GM18861 (cell line): ENCODE results near the gene PROSER3.

Experiments
- ATAC-seq: cut with Tn5 transposase; IDR thresholded peaks from one replicate; pipeline ENCODE4 v1.9.1; 2021; ENCODE audit not compliant: unreplicated experiment

PROSER3 gene

GRCh38 chr19:35738021-35738886 is 19.7 kb upstream of the PROSER3 start:
- ATAC-seq: no peak

- ATAC-seq: no peak
Observed at GRCh38 chr19:35738887-35739229, 19.1 kb upstream of the PROSER3 start.

DNA sequence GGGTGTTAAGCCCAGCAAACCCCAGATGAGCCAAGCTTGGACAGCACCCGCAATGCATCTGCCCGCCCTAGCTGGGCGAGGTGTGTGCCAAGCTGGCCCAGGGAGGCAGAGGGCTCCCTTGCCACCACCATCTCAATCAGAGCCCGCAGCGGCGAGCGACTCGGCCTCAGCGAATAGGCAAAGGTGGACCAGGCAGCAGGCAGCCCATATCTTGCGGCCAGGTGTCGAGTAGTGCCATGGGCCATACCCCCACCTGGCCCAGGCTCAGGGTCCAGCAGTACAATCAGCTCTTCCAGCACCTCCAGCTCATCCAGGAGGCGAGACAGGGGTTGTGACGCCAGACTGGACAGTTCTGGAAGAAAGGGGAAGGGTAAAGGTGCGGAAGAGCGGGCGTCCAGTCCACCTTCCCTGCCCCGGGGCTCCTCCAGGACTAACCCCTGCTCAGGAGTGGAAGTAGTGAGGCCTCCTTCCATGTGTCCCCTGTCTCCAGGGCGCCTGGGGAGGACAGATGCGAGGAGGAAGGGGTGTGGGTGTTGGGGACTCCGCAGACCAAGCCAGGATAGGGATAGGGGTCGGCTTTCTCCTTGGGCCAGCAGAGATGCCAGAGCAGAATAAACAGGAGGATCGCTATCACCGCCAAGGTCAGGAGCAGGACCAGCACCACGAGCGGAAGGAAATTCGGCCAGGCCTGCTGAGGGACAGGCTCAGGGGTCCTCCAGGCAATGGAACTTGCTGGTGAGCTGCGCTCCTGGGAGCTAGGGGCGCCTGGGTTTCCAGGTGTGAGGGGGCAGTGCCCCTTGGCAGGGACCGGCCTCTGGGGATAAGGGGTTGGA is 18.5 kb upstream of the PROSER3 start:
- ATAC-seq: no peak

- no peak for ATAC-seq
Observed at GRCh38 chr19:35740108-35740422, 17.9 kb upstream of the PROSER3 start.

GRCh38 chr19:35740423-35741202 is 17.4 kb upstream of the PROSER3 start:
- ATAC-seq: peak; percentile 42

DNA sequence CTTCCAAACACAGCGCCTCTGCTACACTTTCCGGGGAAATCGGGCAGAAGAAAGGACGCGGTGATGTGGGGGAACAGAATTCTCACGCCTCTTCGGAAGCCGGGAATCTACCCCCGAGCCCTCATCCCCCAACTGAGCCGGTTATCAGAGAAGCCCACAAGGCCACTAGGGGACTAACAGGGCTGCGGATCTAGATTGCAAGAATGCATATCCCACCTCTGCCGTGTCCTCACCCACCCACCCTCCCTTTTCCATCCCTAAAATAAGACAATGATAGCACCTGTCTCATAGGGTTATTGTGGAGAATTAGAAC is 16.8 kb upstream of the PROSER3 start:
- no peak for ATAC-seq

DNA sequence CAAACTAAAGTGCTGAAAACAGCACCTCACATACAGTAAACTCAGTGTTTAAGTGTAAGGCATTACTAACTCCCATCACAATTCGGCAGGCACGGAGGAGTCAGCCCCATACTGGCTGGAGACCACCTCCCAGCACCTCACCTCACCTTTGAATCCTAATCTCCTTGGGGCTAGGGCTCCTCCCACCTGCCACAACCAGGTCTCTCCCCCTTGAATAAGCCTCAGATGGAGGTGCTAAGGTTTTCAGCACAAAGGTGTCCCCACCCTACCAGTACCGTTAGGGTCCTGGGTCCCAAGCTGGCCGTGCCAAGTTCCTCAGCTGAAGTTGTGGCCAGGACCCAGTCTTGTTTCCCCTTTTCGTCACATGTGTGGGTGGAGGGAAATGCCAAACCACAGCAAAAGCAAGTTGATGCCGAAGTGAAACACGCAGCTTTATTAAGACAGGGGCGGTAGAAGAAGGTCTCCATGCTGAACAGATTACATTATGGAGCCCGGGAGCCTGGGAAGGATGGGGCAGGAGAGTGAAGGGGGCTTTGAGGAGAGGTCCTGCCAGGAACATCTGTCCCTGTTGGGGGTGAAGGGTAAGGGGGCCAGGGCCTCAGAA is 15.8 kb upstream of the PROSER3 start, which contains the start of gene IGFLR1:
Gene IGFLR1, minus strand, starts transcription at position 332 of the 604 bp plus-strand sequence. CDS start 1,272 bp downstream, outside the sequence.
- ATAC-seq: no peak

- no peak for ATAC-seq
Observed at GRCh38 chr19:35743640-35744429, 14.1 kb upstream of the PROSER3 start.

- ATAC-seq: no peak
Observed at GRCh38 chr19:35744430-35745327, 13.3 kb upstream of the PROSER3 start.

GRCh38 chr19:35745328-35746086 is 12.5 kb upstream of the PROSER3 start, which contains the start of the genes PSENEN and U2AF1L4:
TSS of gene PSENEN (plus strand) at chr19:35745651. CDS start at chr19:35745931, 280 bp downstream.
TSS of gene U2AF1L4 (minus strand) at chr19:35745418. CDS start at chr19:35745391, 27 bp downstream.
- ATAC-seq: peak; percentile 44

GRCh38 chr19:35746087-35746462 is 11.9 kb upstream of the PROSER3 start:
- no peak for ATAC-seq

- no peak for ATAC-seq
Observed at GRCh38 chr19:35746531-35746930, 11.4 kb upstream of the PROSER3 start.

GRCh38 chr19:35748106-35749020 is 9.6 kb upstream of the PROSER3 start, which contains the start of gene LIN37:
TSS of gene LIN37 (plus strand) at chr19:35748576. CDS start at chr19:35748725, 149 bp downstream.
- ATAC-seq: peak; percentile 63

GRCh38 chr19:35750167-35750566 is 7.8 kb upstream of the PROSER3 start:
- no peak for ATAC-seq

GRCh38 chr19:35751839-35752745 is 5.9 kb upstream of the PROSER3 start:
- no peak for ATAC-seq

GRCh38 chr19:35752746-35753350 is 5.1 kb upstream of the PROSER3 start:
- no peak for ATAC-seq
